Measurements from ENCODE around the gene THAP11.

DNA sequence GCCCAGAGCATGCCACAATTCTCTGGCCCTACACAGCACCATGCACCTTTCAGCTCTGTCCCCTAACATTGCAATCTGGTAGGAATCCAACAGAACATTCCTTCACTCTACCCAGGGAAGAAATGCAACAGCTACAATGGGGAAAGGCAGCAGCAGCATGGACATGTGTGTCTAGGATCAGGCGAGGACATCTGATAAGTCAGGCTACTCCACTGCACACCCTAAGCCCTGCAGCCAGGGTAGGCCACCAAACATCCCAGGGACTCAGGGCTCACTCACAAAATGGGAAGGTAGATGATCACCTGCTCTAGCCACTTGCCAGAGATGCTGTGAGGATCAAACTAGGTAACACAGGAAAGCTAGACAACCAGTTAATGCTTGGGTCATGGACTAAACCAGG, 40.9 kb upstream of the THAP11 start:
- TF ChIP-seq CTCF (IDR thresholded peaks at IDR 0.05) (no peak), POLR2A (IDR thresholded peaks at IDR 0.05) (no peak)
